ENCODE data around the gene MAPK8. TPM values are rescaled to one million over a fixed set of nuclear protein-coding genes. Genes with fewer than 3 reads are reported as not detected.

Gene MAPK8
- total and polyA plus RNA-seq, 9 of the 15 experiments (the other 6 are each of a cell fraction or from before 2014, with no cell fraction given): 6.4 to 159 (median 71.0) TPM

DNA sequence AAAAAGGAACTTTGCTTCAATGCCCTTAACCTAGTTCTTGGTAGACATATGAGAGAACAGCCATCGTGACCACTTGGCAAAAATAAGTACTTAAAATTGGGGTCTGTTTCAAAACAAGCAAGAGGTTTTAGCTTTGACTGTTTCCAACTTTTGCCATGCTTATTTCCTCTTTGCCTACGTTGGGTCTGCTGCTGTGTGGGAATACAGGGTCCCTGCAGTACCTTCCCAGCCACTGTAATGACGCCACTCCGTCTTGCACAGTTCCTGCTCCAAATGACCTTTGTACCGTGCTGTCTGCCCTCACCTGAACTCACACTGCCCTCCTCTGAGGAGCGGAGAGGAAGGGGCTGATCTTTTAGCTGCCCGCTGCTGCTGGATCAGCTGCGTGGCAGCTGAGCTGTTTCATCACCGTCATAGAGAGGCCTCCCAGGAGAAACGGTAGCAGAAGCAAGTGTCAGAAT is 133.1 kb downstream of the MAPK8 start:
- TF ChIP-seq HDAC1 (IDR thresholded peaks at IDR 0.05) (no peak), POLR2AphosphoS2 (IDR thresholded peaks at IDR 0.05; ENCODE audit: low read length) (peak; percentile 11; the same call in 1 of the 2 replicates), POLR2AphosphoS5 (IDR thresholded peaks at IDR 0.05; ENCODE audit: control insufficient read depth, insufficient read depth, low read depth, low read length) (peak; percentile 17; the same call in 1 of the 2 replicates)
- Histone ChIP-seq H3K9me1 (ENCODE audit: control insufficient read depth, insufficient read depth, low read length) (no peaks in the 10 kb centered on the region), H3K9me3 (replicated peaks; ENCODE audit: control insufficient read depth, insufficient read depth, low read depth, low read length) (no peaks in the 10 kb centered on the region), H3K27me3 (ENCODE audit: control insufficient read depth in 2 of 2, insufficient read depth in 2 of 2, low read length in 2 of 2) (no peaks in the 10 kb centered on the region), H2AFZ (ENCODE audit: low read depth, low read length) (no peak overlapping the region), H3K4me1 (replicated peaks in 1 of 2; ENCODE audit: control insufficient read depth in 2 of 2, insufficient read depth in 2 of 2, low read length in 2 of 2) (peaks cover 5 to 8% of the 10 kb centered on the region in 2 experiments; a peak in 4 of 5 replicates), H3K27ac (ENCODE audit: extremely low read depth, low read depth, low read length) (no peak overlapping the region), H3K79me2 (ENCODE audit: control insufficient read depth, insufficient read depth, low read length) (no peaks in the 10 kb centered on the region), H4K20me1 (replicated peaks; ENCODE audit: control insufficient read depth, insufficient read depth, low read length) (no peaks in the 10 kb centered on the region), H3K9ac (ENCODE audit: insufficient read depth in 1 of 2, low read depth in 2 of 2, low read length in 2 of 2) (peak overlapping the region in 1 of 2 experiments; percentile 57; a peak in 2 of 4 replicates), H3K4me3 (no peak overlapping the region), H3K36me3 (ENCODE audit: control insufficient read depth, insufficient read depth, low read length) (peaks cover 36% of the 10 kb centered on the region), H3K4me2 (ENCODE audit: insufficient read depth, low read length) (no peak overlapping the region)
- CTCF ChIA-PET (ENCODE audit: low intra/inter-chr PET ratio): interaction anchor here (0.7 kb wide), 1 partner anchor 12 kb away, joined by 4 read pairs; no protein-coding TSS in a partner anchor
- 69% methylated on average over 10 of the region's 10 CpGs for WGBS (ENCODE audit: insufficient coverage, low coverage, missing lambda C conversion rate)
- DNase-seq (ENCODE audit: extremely low read depth in 1 of 4, low spot score in 3 of 4) (peak in 1 of 4 experiments; percentile 6), ATAC-seq (peak; percentile 18; the same call in 1 of the 3 replicates), FAIRE-seq (no peak)
- POLR2A ChIA-PET: interaction anchor here (1.7 kb wide), 1 partner anchor 8 kb away, joined by 7 read pairs; no protein-coding TSS in a partner anchor
- intact Hi-C loops (cut with micrococcal nuclease): no loop called here
- no TSS peak for BruUV-seq (replicated peaks)
- in situ Hi-C loops (cut with MboI): no loop called here

GRCh38 chr10:48440771-48441170 is 134.3 kb downstream of the MAPK8 start:
- Histone ChIP-seq H3K4me2 (ENCODE audit: insufficient read depth, low read length) (no peak overlapping the region), H3K9me1 (ENCODE audit: control insufficient read depth, insufficient read depth, low read length) (no peaks in the 10 kb centered on the region), H3K9ac (ENCODE audit: insufficient read depth in 1 of 2, low read depth in 2 of 2, low read length in 2 of 2) (no peak overlapping the region), H3K4me1 (replicated peaks in 1 of 2; ENCODE audit: control insufficient read depth in 2 of 2, insufficient read depth in 2 of 2, low read length in 2 of 2) (peaks cover 8 to 16% of the 10 kb centered on the region in 2 experiments), H3K36me3 (ENCODE audit: control insufficient read depth, insufficient read depth, low read length) (peaks cover 40% of the 10 kb centered on the region), H3K27me3 (ENCODE audit: control insufficient read depth in 2 of 2, insufficient read depth in 2 of 2, low read length in 2 of 2) (no peaks in the 10 kb centered on the region), H3K9me3 (replicated peaks; ENCODE audit: control insufficient read depth, insufficient read depth, low read depth, low read length) (no peaks in the 10 kb centered on the region), H2AFZ (ENCODE audit: low read depth, low read length) (no peak overlapping the region), H4K20me1 (replicated peaks; ENCODE audit: control insufficient read depth, insufficient read depth, low read length) (no peaks in the 10 kb centered on the region), H3K27ac (ENCODE audit: extremely low read depth, low read depth, low read length) (no peak overlapping the region), H3K79me2 (ENCODE audit: control insufficient read depth, insufficient read depth, low read length) (no peaks in the 10 kb centered on the region), H3K4me3 (no peak overlapping the region)
- in situ Hi-C loops (cut with MboI): no loop called here
- 90% methylated on average over 4 of the region's 4 CpGs for WGBS (ENCODE audit: insufficient coverage, low coverage, missing lambda C conversion rate)
- intact Hi-C loops (cut with micrococcal nuclease): no loop called here
- FAIRE-seq (peak; percentile 62), ATAC-seq (no peak; the same call in 2 of the 3 replicates), DNase-seq (ENCODE audit: extremely low read depth in 1 of 4, low spot score in 3 of 4) (peak in 1 of 4 experiments; percentile 14)
- no TSS peak for BruUV-seq (replicated peaks)
- POLR2A ChIA-PET: interaction anchor here (1.7 kb wide), 1 partner anchor 9 kb away, joined by 7 read pairs; no protein-coding TSS in a partner anchor
- CTCF ChIA-PET (ENCODE audit: low intra/inter-chr PET ratio): no interaction called here
- TF ChIP-seq, protein P1, sequence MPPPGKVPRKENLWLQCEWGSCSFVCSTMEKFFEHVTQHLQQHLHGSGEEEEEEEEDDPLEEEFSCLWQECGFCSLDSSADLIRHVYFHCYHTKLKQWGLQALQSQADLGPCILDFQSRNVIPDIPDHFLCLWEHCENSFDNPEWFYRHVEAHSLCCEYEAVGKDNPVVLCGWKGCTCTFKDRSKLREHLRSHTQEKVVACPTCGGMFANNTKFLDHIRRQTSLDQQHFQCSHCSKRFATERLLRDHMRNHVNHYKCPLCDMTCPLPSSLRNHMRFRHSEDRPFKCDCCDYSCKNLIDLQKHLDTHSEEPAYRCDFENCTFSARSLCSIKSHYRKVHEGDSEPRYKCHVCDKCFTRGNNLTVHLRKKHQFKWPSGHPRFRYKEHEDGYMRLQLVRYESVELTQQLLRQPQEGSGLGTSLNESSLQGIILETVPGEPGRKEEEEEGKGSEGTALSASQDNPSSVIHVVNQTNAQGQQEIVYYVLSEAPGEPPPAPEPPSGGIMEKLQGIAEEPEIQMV (tag; conservative IDR thresholded peaks at IDR 0.05; ENCODE audit: low read depth): no peak
- TF ChIP-seq, protein P2, sequence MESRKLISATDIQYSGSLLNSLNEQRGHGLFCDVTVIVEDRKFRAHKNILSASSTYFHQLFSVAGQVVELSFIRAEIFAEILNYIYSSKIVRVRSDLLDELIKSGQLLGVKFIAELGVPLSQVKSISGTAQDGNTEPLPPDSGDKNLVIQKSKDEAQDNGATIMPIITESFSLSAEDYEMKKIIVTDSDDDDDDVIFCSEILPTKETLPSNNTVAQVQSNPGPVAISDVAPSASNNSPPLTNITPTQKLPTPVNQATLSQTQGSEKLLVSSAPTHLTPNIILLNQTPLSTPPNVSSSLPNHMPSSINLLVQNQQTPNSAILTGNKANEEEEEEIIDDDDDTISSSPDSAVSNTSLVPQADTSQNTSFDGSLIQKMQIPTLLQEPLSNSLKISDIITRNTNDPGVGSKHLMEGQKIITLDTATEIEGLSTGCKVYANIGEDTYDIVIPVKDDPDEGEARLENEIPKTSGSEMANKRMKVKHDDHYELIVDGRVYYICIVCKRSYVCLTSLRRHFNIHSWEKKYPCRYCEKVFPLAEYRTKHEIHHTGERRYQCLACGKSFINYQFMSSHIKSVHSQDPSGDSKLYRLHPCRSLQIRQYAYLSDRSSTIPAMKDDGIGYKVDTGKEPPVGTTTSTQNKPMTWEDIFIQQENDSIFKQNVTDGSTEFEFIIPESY (CRISPR knock-in tag; IDR thresholded peaks at IDR 0.05): peak; percentile 84; the same call in 1 of the 2 replicates

Measured in K562 (cell line).